OCI-LY7 (cell line): ENCODE results near the gene IGFLR1. TPM values are rescaled to one million over a fixed set of nuclear protein-coding genes. Genes with fewer than 3 reads are reported as not detected.
A peak's percentile ranks its signal among the peaks of the same experiment; 100 is the strongest.
"Not testable (repeated sequence)": the region's sequence is repeated elsewhere in the genome, so short reads cannot be mapped to it uniquely, and the experiment has no call there.

Experiments used
- BruUV-seq: library from RNA; stranded (reverse); fragments of 400-500 nt; replicated peaks from 2 replicates; lab custom pipeline; 2021; lab: Mats Ljungman, UMichigan
- CTCF ChIA-PET: fragments of 300-600 bp; sonication (Branson Sonifier 250); formaldehyde crosslinking; loops from one replicate; lab custom pipeline; 2022; ENCODE audit warnings: antibody characterized with exemption; ENCODE audit not compliant: unreplicated experiment; lab: Charles Lee
- POLR2A ChIA-PET: fragments of 300-600 bp; sonication (Branson Sonifier 250); formaldehyde crosslinking; loops from one replicate; lab custom pipeline; 2022; ENCODE audit warnings: antibody characterized with exemption; lab: Charles Lee
- DNase-seq: peaks from one replicate; pipeline ENCODE4 v3.0.0-alpha.2; 2015; ENCODE audit warnings: low spot score
- H2AFZ ChIP-seq: fragments of 200-600 bp; sonication (generic), shearing (Covaris generic); 2 replicates; pipeline ENCODE4 v1.6.1; 2014; ENCODE audit warnings: mild to moderate bottlenecking, antibody characterized with exemption, low read length, moderate library complexity
- H3K27ac ChIP-seq: fragments of 200-600 bp; sonication (generic); 2 replicates; pipeline ENCODE4 v1.5.1; 2014; ENCODE audit warnings: mixed run types, low read depth, mild to moderate bottlenecking, moderate library complexity, low read length, inconsistent platforms; ENCODE audit not compliant: poor library complexity, severe bottlenecking
- H3K36me3 ChIP-seq: fragments of 200-600 bp; sonication (generic); 2 replicates; pipeline ENCODE4 v1.6.1; 2014; ENCODE audit warnings: mild to moderate bottlenecking, antibody characterized with exemption, low read length, moderate library complexity, mixed read lengths; ENCODE audit not compliant: insufficient read depth
- H3K4me1 ChIP-seq: fragments of 200-600 bp; sonication (generic); 2 replicates; pipeline ENCODE4 v1.5.1; 2014; ENCODE audit warnings: mild to moderate bottlenecking, low read length; ENCODE audit not compliant: insufficient read depth, poor library complexity, severe bottlenecking
- H3K4me2 ChIP-seq: fragments of 200-600 bp; sonication (generic); 2 replicates; pipeline ENCODE4 v1.6.1; 2014; ENCODE audit warnings: mild to moderate bottlenecking, low read length
- H3K4me3 ChIP-seq: fragments of 200-600 bp; sonication (generic); 2 replicates; pipeline ENCODE4 v1.5.1; 2014; ENCODE audit warnings: mild to moderate bottlenecking, low read depth, low read length; ENCODE audit not compliant: poor library complexity, severe bottlenecking
- H3K79me2 ChIP-seq: fragments of 200-600 bp; sonication (generic); 2 replicates; pipeline ENCODE4 v1.6.1; 2016; ENCODE audit warnings: low read depth, mild to moderate bottlenecking, low read length, moderate library complexity, mixed read lengths; ENCODE audit not compliant: insufficient read depth
- H3K9me2 ChIP-seq: fragments of 200-600 bp; sonication (generic); 2 replicates; pipeline ENCODE4 v1.6.1; 2016; ENCODE audit warnings: mild to moderate bottlenecking, low read length, mixed read lengths; ENCODE audit not compliant: insufficient read depth
- H3K9me3 ChIP-seq: fragments of 200-600 bp; sonication (generic); 2 replicates; pipeline ENCODE4 v1.6.1; 2014; ENCODE audit warnings: mild to moderate bottlenecking, mixed run types, low read length, mixed read lengths
- H4K20me1 ChIP-seq: fragments of 200-600 bp; sonication (generic); 2 replicates; pipeline ENCODE4 v1.6.1; 2014; ENCODE audit warnings: mild to moderate bottlenecking, antibody characterized with exemption, low read length, moderate library complexity, mixed read lengths; ENCODE audit not compliant: insufficient read depth
- EZH2phosphoT487 ChIP-seq: fragments of 200-600 bp; sonication (generic); IDR thresholded peaks from 2 replicates; pipeline ENCODE4 v1.6.1; 2018; ENCODE audit warnings: low read depth, borderline replicate concordance, mild to moderate bottlenecking, mixed run types, antibody characterized with exemption, low read length, moderate library complexity, mixed read lengths
- intact Hi-C: fragments of 100-400 bp; cut with micrococcal nuclease; formaldehyde crosslinking; loops from one replicate; pipeline ENCODE4 v1.10.0; 2022; ENCODE audit not compliant: unreplicated experiment
- total RNA-seq, 2 experiments: library from RNA; depleted of rRNA in 1 of 2; stranded (reverse); fragments of >200 nt in 1 of 2; shearing (Covaris generic) in 1 of 2; gene quantifications; 2 replicates each; pipeline ENCODE4 v1.2.3, GENCODE V29; 2014 to 2022
- TF ChIP-seq, protein P1 (sequence below): fragments of 200-600 bp; sonication (generic); conservative IDR thresholded peaks from 2 replicates; pipeline ENCODE4 v1.5.1; 2014; ENCODE audit warnings: mild to moderate bottlenecking, antibody characterized with exemption, low read length, moderate library complexity, mixed read lengths

IGFLR1 gene
- total RNA-seq, 2 experiments from 2014 or later, result 8.5 to 18.3 TPM

GRCh38 chr19:35774274-35775045 is 32.2 kb upstream of the IGFLR1 start:
- no peaks in the 10 kb centered on the region for H3K9me2 ChIP-seq
- H3K36me3 ChIP-seq, result no peaks in the 10 kb centered on the region
- H3K79me2 ChIP-seq, result no peaks in the 10 kb centered on the region
- H3K4me1 ChIP-seq, result peaks cover 19% of the 10 kb centered on the region
- peak overlapping the region; percentile 11; the same call in 1 of the 2 replicates for H2AFZ ChIP-seq
- peak overlapping the region; percentile 80 for H3K4me3 ChIP-seq
- BruUV-seq, result no TSS peak
- DNase-seq, result no peak
- no peak overlapping the region for H3K27ac ChIP-seq
- no peaks in the 10 kb centered on the region for H3K9me3 ChIP-seq
- intact Hi-C loops, result loop anchor here (1.0 kb wide), 2 partner anchors 26 to 34 kb away; partner anchors contain the start of gene LIN37
- no peak for TF ChIP-seq EZH2phosphoT487
- TF ChIP-seq, protein P1, sequence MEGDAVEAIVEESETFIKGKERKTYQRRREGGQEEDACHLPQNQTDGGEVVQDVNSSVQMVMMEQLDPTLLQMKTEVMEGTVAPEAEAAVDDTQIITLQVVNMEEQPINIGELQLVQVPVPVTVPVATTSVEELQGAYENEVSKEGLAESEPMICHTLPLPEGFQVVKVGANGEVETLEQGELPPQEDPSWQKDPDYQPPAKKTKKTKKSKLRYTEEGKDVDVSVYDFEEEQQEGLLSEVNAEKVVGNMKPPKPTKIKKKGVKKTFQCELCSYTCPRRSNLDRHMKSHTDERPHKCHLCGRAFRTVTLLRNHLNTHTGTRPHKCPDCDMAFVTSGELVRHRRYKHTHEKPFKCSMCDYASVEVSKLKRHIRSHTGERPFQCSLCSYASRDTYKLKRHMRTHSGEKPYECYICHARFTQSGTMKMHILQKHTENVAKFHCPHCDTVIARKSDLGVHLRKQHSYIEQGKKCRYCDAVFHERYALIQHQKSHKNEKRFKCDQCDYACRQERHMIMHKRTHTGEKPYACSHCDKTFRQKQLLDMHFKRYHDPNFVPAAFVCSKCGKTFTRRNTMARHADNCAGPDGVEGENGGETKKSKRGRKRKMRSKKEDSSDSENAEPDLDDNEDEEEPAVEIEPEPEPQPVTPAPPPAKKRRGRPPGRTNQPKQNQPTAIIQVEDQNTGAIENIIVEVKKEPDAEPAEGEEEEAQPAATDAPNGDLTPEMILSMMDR, result no peak
- CTCF ChIA-PET, result no interaction called here
- peak overlapping the region; percentile 59 for H3K4me2 ChIP-seq
- H4K20me1 ChIP-seq, result no peaks in the 10 kb centered on the region
- POLR2A ChIA-PET, result no interaction called here

- ChIA-PET POLR2A (interaction anchor here (0.6 to 0.7 kb wide), 2 partner anchors 125 to 129 kb away, joined by 3 to 4 read pairs; no protein-coding TSS in a partner anchor), CTCF (no interaction called here)
- H3K36me3 ChIP-seq, result peaks cover 9% of the 10 kb centered on the region; the same call in 1 of the 2 replicates
- H3K4me3 ChIP-seq, result no peak overlapping the region
- no peak overlapping the region for H3K27ac ChIP-seq
- H3K4me2 ChIP-seq, result no peak overlapping the region
- BruUV-seq, result no TSS peak
- intact Hi-C loops, result no loop called here
- H3K79me2 ChIP-seq, result no peaks in the 10 kb centered on the region
- no peaks in the 10 kb centered on the region for H3K9me3 ChIP-seq
- H3K9me2 ChIP-seq, result no peaks in the 10 kb centered on the region
- no peak overlapping the region for H2AFZ ChIP-seq
- TF ChIP-seq, protein P1, result no peak
- TF ChIP-seq EZH2phosphoT487, result no peak
- DNase-seq, result no peak
- H3K4me1 ChIP-seq, result peaks cover 19% of the 10 kb centered on the region
- H4K20me1 ChIP-seq, result no peaks in the 10 kb centered on the region
These were observed 31.0 kb upstream of the IGFLR1 start for GRCh38 chr19:35773020-35773806.

- POLR2A ChIA-PET, result interaction anchor here (1.5 kb wide), 1 partner anchor 24 kb away, joined by 3 read pairs; the partner anchor contains the start of gene LIN37
- H3K4me3 ChIP-seq, H4K20me1 ChIP-seq, DNase-seq, H3K9me3 ChIP-seq, H3K27ac ChIP-seq, H3K9me2 ChIP-seq, BruUV-seq, H2AFZ ChIP-seq, intact Hi-C loops, H3K79me2 ChIP-seq, CTCF ChIA-PET, H3K4me2 ChIP-seq: not testable (repeated sequence)
- H3K4me1 ChIP-seq, result peaks cover 19% of the 10 kb centered on the region
- H3K36me3 ChIP-seq, result peaks cover 16% of the 10 kb centered on the region; the same call in 1 of the 2 replicates
These were observed 30.1 kb upstream of the IGFLR1 start for GRCh38 chr19:35772362-35772761.
